Measurements from ENCODE around the gene CEP250.

GRCh38 chr20:35527122-35527769 is 71.8 kb downstream of the CEP250 start:
- no peak for TF ChIP-seq REST (IDR thresholded peaks at IDR 0.05; ENCODE audit: insufficient read depth in 1 of 2, low read depth in 2 of 2, low read length in 2 of 2)
- TF ChIP-seq POLR2AphosphoS5 (IDR thresholded peaks at IDR 0.05; ENCODE audit: low read depth, low read length), result no peak
- no peak for TF ChIP-seq TAF1 (IDR thresholded peaks at IDR 0.05; ENCODE audit: borderline replicate concordance, insufficient read depth, low read length)
